Thyroid gland (tissue), 4 donors: Measurements from ENCODE around the gene RASSF7. TPM values are rescaled to one million over a fixed set of nuclear protein-coding genes. Genes with fewer than 3 reads are reported as not detected.

ENCODE experiments used
- DNase-seq, 2 donors: peaks; one replicate each; pipeline ENCODE4 v3.0.0-alpha.2; 2019
- H3K27ac ChIP-seq, 3 donors: fragments of 200-600 bp; sonication (generic); 1 replicate in 2 of 3; 2 replicates in 1 of 3; pipeline ENCODE4 v1.5.1; 2016 to 2019; ENCODE audit warnings: mild to moderate bottlenecking in 1 of 3, moderate library complexity in 1 of 3
- H3K27me3 ChIP-seq: fragments of 200-600 bp; sonication (generic); one replicate; pipeline ENCODE4 v1.5.1; 2019
- H3K36me3 ChIP-seq, 2 donors: fragments of 200-600 bp; sonication (generic); one replicate each; pipeline ENCODE4 v1.5.1; 2016 to 2019
- H3K4me1 ChIP-seq, 2 donors: fragments of 200-600 bp; sonication (generic); one replicate each; pipeline ENCODE4 v1.5.1; 2017 to 2019
- H3K4me3 ChIP-seq, 3 donors: fragments of 200-600 bp; sonication (generic); replicated peaks in 1 of 3; 1 replicate in 2 of 3; 2 replicates in 1 of 3; pipeline ENCODE4 v1.5.1; 2016; ENCODE audit warnings: mild to moderate bottlenecking in 1 of 3
- H3K9me3 ChIP-seq: fragments of 200-600 bp; sonication (generic); one replicate; pipeline ENCODE4 v1.5.1; 2017
- POLR2A ChIP-seq, 2 donors: fragments of 450-650 bp; IDR thresholded peaks; one replicate each; pipeline ENCODE4 v1.6.1; 2017; ENCODE audit warnings: antibody characterized with exemption in 2 of 2, mild to moderate bottlenecking in 2 of 2, moderate library complexity in 1 of 2
- WGBS, 2 donors: methylation state at CpG; one replicate each; pipeline ENCODE4 v1.1.5; 2017; 5-methylcytosine and 5-hydroxymethylcytosine counted together
- intact Hi-C: fragments of 100-400 bp; cut with DNase I; formaldehyde crosslinking; loops from one replicate; pipeline ENCODE4 v1.15.1; 2023
- total RNA-seq, 4 donors: library from RNA; depleted of rRNA; stranded (reverse); fragments of >200 nt; gene quantifications; one replicate each; pipeline ENCODE4 v1.2.3, GENCODE V29; 2016
- TF ChIP-seq, protein P1 (sequence below), 6 experiments: fragments of 200-600 bp in 3 of 6; fragments of 450-650 bp in 3 of 6; sonication (generic) in 3 of 6; IDR thresholded peaks; one replicate each; pipeline ENCODE4 v1.5.1; 2016 to 2019; ENCODE audit warnings: antibody characterized with exemption in 6 of 6, mild to moderate bottlenecking in 2 of 6, inconsistent platforms in 1 of 6, moderate library complexity in 1 of 6

The RASSF7 gene
- total RNA-seq, 4 donors from 2014 or later: 18.6 to 60.0 (median 24.8) TPM

DNA sequence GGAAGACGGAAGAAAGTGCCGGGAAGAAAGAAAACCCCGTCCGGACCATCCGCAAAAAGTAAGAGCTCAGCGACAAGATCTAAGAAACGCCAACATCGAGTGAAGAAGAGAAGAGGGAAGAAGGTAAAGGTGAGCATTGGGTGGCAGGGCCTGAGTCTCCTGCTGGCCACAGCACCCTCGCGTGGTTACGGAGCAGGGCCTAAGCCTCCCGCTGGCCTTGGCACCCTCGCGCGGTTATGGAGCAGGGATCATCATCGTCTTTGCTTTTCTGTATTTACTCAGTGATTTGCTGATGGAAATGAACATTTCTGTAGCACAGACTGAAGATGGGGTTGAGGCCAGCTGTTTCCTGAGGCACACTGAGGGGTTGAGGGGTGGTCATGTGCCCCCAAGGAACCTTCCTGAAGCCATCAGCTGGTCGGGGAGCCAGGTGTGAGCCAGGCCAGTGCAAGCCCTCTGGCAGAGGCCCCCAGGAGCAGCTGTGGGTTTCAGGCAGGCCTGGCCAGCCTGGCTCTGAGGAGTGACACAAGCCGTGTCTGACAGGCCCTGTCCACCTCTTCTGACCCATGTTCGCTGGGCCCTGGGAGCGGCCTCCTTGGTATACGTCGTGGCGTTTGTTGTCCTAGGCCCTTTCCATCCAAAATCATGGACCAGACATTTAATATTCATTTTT is 40.9 kb downstream of the RASSF7 start:
- no peaks in the 10 kb centered on the region for H3K4me1 ChIP-seq
- no peak overlapping the region for H3K27ac ChIP-seq
- H3K4me3 ChIP-seq: no peak overlapping the region
- no peak for DNase-seq
- H3K9me3 ChIP-seq: no peaks in the 10 kb centered on the region
- WGBS, 2 donors: 94 to 96% methylated on average over 23 of the region's 23 CpGs
- peaks cover 66 to 86% of the 10 kb centered on the region in 2 donors for H3K36me3 ChIP-seq
- TF ChIP-seq, protein P1, sequence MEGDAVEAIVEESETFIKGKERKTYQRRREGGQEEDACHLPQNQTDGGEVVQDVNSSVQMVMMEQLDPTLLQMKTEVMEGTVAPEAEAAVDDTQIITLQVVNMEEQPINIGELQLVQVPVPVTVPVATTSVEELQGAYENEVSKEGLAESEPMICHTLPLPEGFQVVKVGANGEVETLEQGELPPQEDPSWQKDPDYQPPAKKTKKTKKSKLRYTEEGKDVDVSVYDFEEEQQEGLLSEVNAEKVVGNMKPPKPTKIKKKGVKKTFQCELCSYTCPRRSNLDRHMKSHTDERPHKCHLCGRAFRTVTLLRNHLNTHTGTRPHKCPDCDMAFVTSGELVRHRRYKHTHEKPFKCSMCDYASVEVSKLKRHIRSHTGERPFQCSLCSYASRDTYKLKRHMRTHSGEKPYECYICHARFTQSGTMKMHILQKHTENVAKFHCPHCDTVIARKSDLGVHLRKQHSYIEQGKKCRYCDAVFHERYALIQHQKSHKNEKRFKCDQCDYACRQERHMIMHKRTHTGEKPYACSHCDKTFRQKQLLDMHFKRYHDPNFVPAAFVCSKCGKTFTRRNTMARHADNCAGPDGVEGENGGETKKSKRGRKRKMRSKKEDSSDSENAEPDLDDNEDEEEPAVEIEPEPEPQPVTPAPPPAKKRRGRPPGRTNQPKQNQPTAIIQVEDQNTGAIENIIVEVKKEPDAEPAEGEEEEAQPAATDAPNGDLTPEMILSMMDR (IDR thresholded peaks at IDR 0.05): no peak
- TF ChIP-seq POLR2A (IDR thresholded peaks at IDR 0.05): no peak
- no peaks in the 10 kb centered on the region for H3K27me3 ChIP-seq
- intact Hi-C loops: no loop called here

DNA sequence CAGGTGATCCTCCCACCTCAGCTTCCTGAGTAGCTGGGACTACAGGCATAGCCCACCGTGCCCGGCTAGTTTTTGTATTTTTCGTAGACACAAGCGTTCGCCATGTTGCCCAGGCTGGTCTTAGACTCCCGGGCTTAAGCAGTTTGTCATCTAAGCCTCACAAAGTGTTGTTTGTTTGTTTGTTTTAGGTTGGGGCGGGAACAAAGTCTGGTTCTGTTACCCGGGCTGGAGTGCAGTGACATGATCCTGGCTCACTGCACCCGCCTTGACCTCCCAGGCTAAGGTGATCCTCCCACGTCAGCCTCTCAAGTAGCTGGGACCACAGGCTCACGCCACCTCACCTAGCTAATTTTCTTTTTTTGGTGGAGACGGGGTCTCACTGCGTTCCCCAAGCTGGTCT is 42.4 kb downstream of the RASSF7 start:
- Histone ChIP-seq H3K4me3 (no peak overlapping the region), H3K27me3 (no peaks in the 10 kb centered on the region), H3K9me3 (no peaks in the 10 kb centered on the region), H3K36me3 (peaks cover 68 to 87% of the 10 kb centered on the region in 2 donors), H3K27ac (no peak overlapping the region), H3K4me1 (no peaks in the 10 kb centered on the region)
- no peak for DNase-seq
- TF ChIP-seq, protein P1 (IDR thresholded peaks at IDR 0.05): no peak
- TF ChIP-seq POLR2A (IDR thresholded peaks at IDR 0.05): no peak
- intact Hi-C loops: no loop called here
- 88 to 90% methylated on average over 12 to 13 of the region's 13 CpGs for WGBS, 2 donors

DNA sequence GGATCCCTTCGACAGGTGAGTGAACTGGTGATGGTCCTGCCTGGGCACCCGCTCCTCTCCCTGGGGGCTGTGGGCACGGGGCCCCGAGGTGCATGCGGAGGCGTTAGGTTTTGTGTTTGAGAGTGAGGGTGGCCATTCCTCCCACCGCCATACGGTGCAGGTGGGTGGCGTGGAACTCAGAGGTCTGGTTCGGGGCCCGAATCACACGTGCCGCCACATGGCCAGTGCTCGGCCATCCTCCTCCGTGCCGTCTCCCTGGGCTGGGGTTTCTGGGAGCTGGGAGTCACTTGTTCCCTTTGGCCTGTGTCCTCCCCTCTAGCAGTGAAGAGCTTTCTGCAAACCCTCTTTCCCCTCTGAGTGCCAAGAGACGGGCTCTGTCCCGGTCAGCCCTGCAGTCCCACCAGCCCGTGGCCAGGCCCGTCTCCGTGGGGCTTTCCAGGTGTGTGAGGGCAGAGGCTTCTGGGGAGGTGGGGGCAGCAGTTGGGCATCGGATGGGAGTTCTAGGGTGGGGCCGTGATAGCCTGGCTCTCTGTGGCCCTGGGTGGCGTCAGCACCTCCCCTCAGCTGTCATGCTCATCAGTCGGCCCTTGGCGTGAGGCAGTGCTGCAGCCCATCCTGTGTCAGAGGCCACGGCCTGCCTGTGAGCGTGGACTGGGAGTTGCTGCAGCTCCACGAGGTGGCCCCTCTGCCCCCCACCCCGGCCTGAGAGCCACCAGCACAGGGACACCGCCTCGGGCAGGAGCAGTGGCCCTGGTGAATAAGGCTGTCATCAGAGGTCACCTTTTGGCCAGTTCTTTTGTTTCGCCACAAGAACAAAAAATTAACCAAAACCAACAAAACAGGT is 44.7 kb downstream of the RASSF7 start:
- no peak for DNase-seq
- WGBS, 2 donors: 92 to 95% methylated on average over 23 to 26 of the region's 33 CpGs
- peaks cover 68 to 89% of the 10 kb centered on the region in 2 donors for H3K36me3 ChIP-seq
- no peaks in the 10 kb centered on the region for H3K27me3 ChIP-seq
- no peak for TF ChIP-seq POLR2A (IDR thresholded peaks at IDR 0.05)
- TF ChIP-seq, protein P1 (IDR thresholded peaks at IDR 0.05): no peak
- H3K4me1 ChIP-seq: no peaks in the 10 kb centered on the region
- no peak overlapping the region for H3K4me3 ChIP-seq
- intact Hi-C loops: no loop called here
- no peaks in the 10 kb centered on the region for H3K9me3 ChIP-seq
- H3K27ac ChIP-seq: peak overlapping the region in 1 of 3 donors; percentile 21

DNA sequence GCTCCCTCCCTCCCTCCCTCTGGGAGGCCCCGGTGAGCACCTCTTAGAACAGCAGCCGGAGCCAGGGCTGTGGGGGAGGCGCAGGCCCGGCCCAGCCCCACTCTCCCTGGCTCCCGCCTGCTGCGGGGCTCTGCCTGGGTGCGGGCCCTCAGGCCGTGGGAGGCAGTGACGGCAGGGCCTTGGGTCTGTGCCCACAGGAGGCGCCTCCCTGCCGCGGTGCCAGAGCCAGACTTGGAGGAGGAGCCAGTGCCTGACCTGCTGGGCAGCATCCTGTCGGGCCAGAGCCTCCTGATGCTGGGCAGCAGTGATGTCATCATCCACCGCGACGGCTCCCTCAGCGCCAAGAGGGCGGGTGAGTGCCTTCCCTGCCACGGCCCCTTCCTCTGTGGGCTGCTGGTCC is 45.5 kb downstream of the RASSF7 start:
- intact Hi-C loops: no loop called here
- peak; percentile 70 to 76 for DNase-seq
- H3K4me3 ChIP-seq: no peak overlapping the region
- WGBS, 2 donors: 84 to 90% methylated on average over 3 to 4 of the region's 19 CpGs
- H3K9me3 ChIP-seq: no peaks in the 10 kb centered on the region
- TF ChIP-seq, protein P1 (IDR thresholded peaks at IDR 0.05): no peak
- no peak for TF ChIP-seq POLR2A (IDR thresholded peaks at IDR 0.05)
- H3K27me3 ChIP-seq: no peaks in the 10 kb centered on the region
- H3K27ac ChIP-seq: no peak overlapping the region
- peaks cover 72 to 92% of the 10 kb centered on the region in 2 donors for H3K36me3 ChIP-seq
- no peaks in the 10 kb centered on the region for H3K4me1 ChIP-seq
